Measurements from ENCODE around the gene VPS33A.

DNA sequence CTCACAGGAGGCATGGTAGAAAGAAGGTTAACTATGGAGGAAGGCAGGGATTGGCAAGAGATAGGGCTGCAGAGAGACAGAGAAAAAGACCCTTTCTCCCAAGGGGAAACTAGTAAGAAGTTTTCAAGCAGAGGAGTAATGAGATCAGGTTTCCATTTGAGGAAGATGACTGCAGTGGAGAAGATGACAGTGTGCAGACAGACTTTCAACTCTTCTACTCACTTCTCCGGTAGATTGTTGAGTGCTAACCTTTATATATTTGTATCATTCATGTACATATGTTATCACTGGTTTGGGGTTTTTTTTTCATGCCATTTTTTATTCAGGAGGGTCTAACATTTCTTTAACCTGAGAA, 68.7 kb downstream of the VPS33A start:
- TF ChIP-seq EZH2phosphoT487 (IDR thresholded peaks at IDR 0.05; ENCODE audit: borderline replicate concordance) (no peak), CTCF (conservative IDR thresholded peaks at IDR 0.05; ENCODE audit: low read length) (no peak)

All from Loucy (cell line).